ENCODE measurements around the gene TSEN54.

TSEN54 gene

GRCh38 chr17:75561927-75562603 is 45.7 kb downstream of the TSEN54 start:
- Mint-ChIP-seq H3K27me3 (no peaks in the 10 kb centered on the region), H3K36me3 (ENCODE audit: low read depth) (no peaks in the 10 kb centered on the region), H3K9me3 (no peaks in the 10 kb centered on the region), H3K4me3 (no peak overlapping the region), H3K4me1 (no peaks in the 10 kb centered on the region), H3K27ac (no peak overlapping the region)
- DNase-seq (no peak), ATAC-seq (no peak)

- no peaks in the 10 kb centered on the region for H3K27me3 Mint-ChIP-seq
These were observed 46.9 kb downstream of the TSEN54 start for GRCh38 chr17:75563063-75563758.

GRCh38 chr17:75564195-75564594 is 47.9 kb downstream of the TSEN54 start:
- Mint-ChIP-seq H3K4me3 (no peak overlapping the region), H3K4me1 (no peaks in the 10 kb centered on the region), H3K36me3 (ENCODE audit: low read depth) (no peaks in the 10 kb centered on the region), H3K9me3 (no peaks in the 10 kb centered on the region), H3K27me3 (no peaks in the 10 kb centered on the region), H3K27ac (no peak overlapping the region)
- DNase-seq (no peak), ATAC-seq (no peak)

More at GRCh38 chr17:75563063-75563758, 46.9 kb downstream of the TSEN54 start:
- Mint-ChIP-seq H3K4me1 (no peaks in the 10 kb centered on the region), H3K9me3 (no peaks in the 10 kb centered on the region), H3K4me3 (no peak overlapping the region), H3K36me3 (ENCODE audit: low read depth) (no peaks in the 10 kb centered on the region), H3K27ac (no peak overlapping the region)
- no peak for DNase-seq
- ATAC-seq, result no peak

- DNase-seq (no peak), ATAC-seq (no peak)
- no peak overlapping the region for H3K4me3 Mint-ChIP-seq
- H3K36me3 Mint-ChIP-seq (ENCODE audit: low read depth), result no peaks in the 10 kb centered on the region
- no peaks in the 10 kb centered on the region for H3K27me3 Mint-ChIP-seq
- H3K4me1 Mint-ChIP-seq, result no peaks in the 10 kb centered on the region
- H3K27ac Mint-ChIP-seq, result no peak overlapping the region
- H3K9me3 Mint-ChIP-seq, result no peaks in the 10 kb centered on the region
These were observed 48.7 kb downstream of the TSEN54 start for GRCh38 chr17:75565066-75565465.

GRCh38 chr17:75565618-75566017 is 49.3 kb downstream of the TSEN54 start:
- Mint-ChIP-seq H3K9me3 (no peaks in the 10 kb centered on the region), H3K4me1 (no peaks in the 10 kb centered on the region), H3K27me3 (no peaks in the 10 kb centered on the region), H3K4me3 (no peak overlapping the region), H3K36me3 (ENCODE audit: low read depth) (no peaks in the 10 kb centered on the region), H3K27ac (no peak overlapping the region)
- ATAC-seq (no peak), DNase-seq (no peak)

- Mint-ChIP-seq H3K9me3 (no peaks in the 10 kb centered on the region), H3K27me3 (no peaks in the 10 kb centered on the region), H3K4me1 (no peaks in the 10 kb centered on the region), H3K36me3 (ENCODE audit: low read depth) (no peaks in the 10 kb centered on the region), H3K27ac (no peak overlapping the region), H3K4me3 (no peak overlapping the region)
- no peak for DNase-seq
- ATAC-seq, result no peak
These were observed 50.1 kb downstream of the TSEN54 start for GRCh38 chr17:75566416-75566815.

GRCh38 chr17:75566834-75567233 is 50.5 kb downstream of the TSEN54 start:
- ATAC-seq (no peak), DNase-seq (no peak)
- H3K4me1 Mint-ChIP-seq, result no peaks in the 10 kb centered on the region
- H3K27me3 Mint-ChIP-seq, result no peaks in the 10 kb centered on the region
- no peaks in the 10 kb centered on the region for H3K9me3 Mint-ChIP-seq
- H3K36me3 Mint-ChIP-seq (ENCODE audit: low read depth), result no peaks in the 10 kb centered on the region
- no peak overlapping the region for H3K4me3 Mint-ChIP-seq
- no peak overlapping the region for H3K27ac Mint-ChIP-seq

- no peak overlapping the region for H3K27ac Mint-ChIP-seq
- H3K4me3 Mint-ChIP-seq, result no peak overlapping the region
- ATAC-seq (no peak), DNase-seq (no peak)
- no peaks in the 10 kb centered on the region for H3K4me1 Mint-ChIP-seq
- H3K27me3 Mint-ChIP-seq, result no peaks in the 10 kb centered on the region
- H3K9me3 Mint-ChIP-seq, result no peaks in the 10 kb centered on the region
- H3K36me3 Mint-ChIP-seq (ENCODE audit: low read depth), result no peaks in the 10 kb centered on the region
These were observed 52.3 kb downstream of the TSEN54 start for GRCh38 chr17:75568412-75569255.

GRCh38 chr17:75570034-75570676 is 53.8 kb downstream of the TSEN54 start:
- no peak for ATAC-seq
- no peak for DNase-seq
- Mint-ChIP-seq H3K27ac (no peak overlapping the region), H3K27me3 (no peaks in the 10 kb centered on the region), H3K4me1 (no peaks in the 10 kb centered on the region), H3K36me3 (ENCODE audit: low read depth) (no peaks in the 10 kb centered on the region), H3K4me3 (no peak overlapping the region), H3K9me3 (no peaks in the 10 kb centered on the region)

GRCh38 chr17:75570772-75571171 is 54.4 kb downstream of the TSEN54 start:
- ATAC-seq, result no peak

GRCh38 chr17:75571197-75571884 is 55.0 kb downstream of the TSEN54 start:
- no peaks in the 10 kb centered on the region for H3K27me3 Mint-ChIP-seq
- no peak overlapping the region for H3K4me3 Mint-ChIP-seq
- H3K27ac Mint-ChIP-seq, result no peak overlapping the region
- no peaks in the 10 kb centered on the region for H3K4me1 Mint-ChIP-seq
- H3K36me3 Mint-ChIP-seq (ENCODE audit: low read depth), result no peaks in the 10 kb centered on the region
- no peaks in the 10 kb centered on the region for H3K9me3 Mint-ChIP-seq
- ATAC-seq (peak; percentile 25), DNase-seq (peak; percentile 13)

More at GRCh38 chr17:75570772-75571171, 54.4 kb downstream of the TSEN54 start:
- H3K4me1 Mint-ChIP-seq, result no peaks in the 10 kb centered on the region
- no peaks in the 10 kb centered on the region for H3K9me3 Mint-ChIP-seq
- no peak overlapping the region for H3K27ac Mint-ChIP-seq
- no peaks in the 10 kb centered on the region for H3K36me3 Mint-ChIP-seq (ENCODE audit: low read depth)
- H3K27me3 Mint-ChIP-seq, result no peaks in the 10 kb centered on the region
- no peak for DNase-seq
- H3K4me3 Mint-ChIP-seq, result no peak overlapping the region

- ATAC-seq, result no peak
- no peaks in the 10 kb centered on the region for H3K36me3 Mint-ChIP-seq (ENCODE audit: low read depth)
- H3K4me1 Mint-ChIP-seq, result no peaks in the 10 kb centered on the region
- no peak overlapping the region for H3K4me3 Mint-ChIP-seq
- DNase-seq, result no peak
- no peaks in the 10 kb centered on the region for H3K9me3 Mint-ChIP-seq
- no peaks in the 10 kb centered on the region for H3K27me3 Mint-ChIP-seq
- no peak overlapping the region for H3K27ac Mint-ChIP-seq
These were observed 55.5 kb downstream of the TSEN54 start for GRCh38 chr17:75571885-75572215.

GRCh38 chr17:75572713-75573539 is 56.6 kb downstream of the TSEN54 start:
- no peak for DNase-seq
- Mint-ChIP-seq H3K4me3 (no peak overlapping the region), H3K27ac (no peak overlapping the region), H3K36me3 (ENCODE audit: low read depth) (no peaks in the 10 kb centered on the region), H3K4me1 (no peaks in the 10 kb centered on the region), H3K9me3 (no peaks in the 10 kb centered on the region), H3K27me3 (no peaks in the 10 kb centered on the region)
- ATAC-seq, result no peak

Measured in activated naive CD8-positive, alpha-beta T cell treated with anti-CD3 and anti-CD28 coated beads, Interleukin-2, amount 50 U/mL, for 24 hours (primary cell).